HG03354 (cell line): ENCODE results near the gene ZBTB9.

Experiments
- ATAC-seq: cut with Tn5 transposase; IDR thresholded peaks from one replicate; pipeline ENCODE4 v1.9.1; 2021; ENCODE audit warnings: mild to moderate bottlenecking; ENCODE audit not compliant: unreplicated experiment, poor library complexity, severe bottlenecking

ZBTB9 gene

DNA sequence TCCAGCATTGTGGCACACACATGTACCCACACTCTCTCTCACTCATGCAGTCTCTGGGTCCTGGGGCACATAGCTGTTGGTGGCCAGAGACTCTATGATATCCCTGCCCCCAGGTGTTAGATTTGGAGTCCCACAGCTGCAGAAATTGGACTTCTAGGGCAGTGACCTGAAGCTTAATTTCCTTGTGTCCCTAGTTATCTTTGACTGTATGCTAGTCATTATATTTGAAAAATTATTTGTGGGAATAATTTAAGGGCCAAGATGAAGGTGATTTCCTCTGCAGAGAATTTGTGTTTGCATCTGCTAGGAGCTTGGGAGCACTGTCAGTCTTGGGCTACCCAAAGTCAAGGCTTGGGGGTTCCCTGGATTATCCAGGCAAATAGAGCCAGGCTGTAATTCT, 50.1 kb downstream of the ZBTB9 start:
- ATAC-seq: no peak

DNA sequence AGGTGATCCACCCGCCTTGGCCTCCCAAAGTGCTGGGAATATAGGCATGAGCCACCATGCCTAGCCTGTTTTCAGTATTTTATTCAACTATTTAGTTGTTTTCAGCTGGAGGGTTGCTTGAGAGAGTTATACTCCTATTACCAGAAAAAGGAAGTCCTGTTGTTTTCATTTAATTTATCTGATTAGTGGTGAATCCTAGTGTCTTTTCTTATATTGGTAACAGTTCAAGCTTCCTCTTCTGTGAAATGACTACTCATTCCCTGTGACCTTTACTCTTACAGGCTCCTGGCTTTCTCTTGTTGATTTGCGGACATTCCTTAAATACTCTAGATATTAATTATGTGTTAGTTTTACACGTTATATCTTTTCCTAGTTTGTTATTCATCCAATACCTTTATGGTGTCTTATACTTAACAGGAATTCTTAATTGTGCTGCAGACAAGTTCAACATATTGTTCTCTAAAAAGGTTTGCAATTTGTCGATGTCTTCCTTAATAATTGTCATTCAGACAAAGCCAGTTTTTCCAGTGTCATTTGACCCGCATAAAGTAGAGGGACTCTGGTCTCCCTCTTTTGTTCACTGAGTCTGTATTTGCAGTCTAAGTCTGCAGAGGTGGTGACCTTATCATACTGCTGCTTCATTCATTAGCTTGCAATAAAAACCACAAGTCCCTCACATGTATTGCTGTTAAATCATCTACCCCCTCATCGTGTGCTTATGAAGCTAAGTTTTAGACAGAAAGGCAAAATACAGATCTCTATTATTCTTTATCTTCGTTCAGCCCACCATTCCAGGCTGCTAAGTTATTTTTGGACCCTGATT, 51.4 kb downstream of the ZBTB9 start:
- no peak for ATAC-seq
